HL-60/S4 (cell line): ENCODE data around the gene BCAS3.

Source experiments
- in situ Hi-C: fragments of 300-500 bp; cut with MboI; formaldehyde crosslinking; loops from 2 replicates; pipeline ENCODE4 v1.14.3; 2022; ENCODE audit warnings: low sequenced_read_pairs

Gene BCAS3

GRCh38 chr17:61409301-61410112, 731.9 kb downstream of the BCAS3 start:
- in situ Hi-C loops, result no loop called here

- in situ Hi-C loops, result no loop called here
Measured at GRCh38 chr17:61410141-61411010, 732.7 kb downstream of the BCAS3 start.

GRCh38 chr17:61411011-61411260, 733.3 kb downstream of the BCAS3 start:
- in situ Hi-C loops, result no loop called here

- in situ Hi-C loops, result no loop called here
Measured at GRCh38 chr17:61411261-61412142, 733.9 kb downstream of the BCAS3 start.

- in situ Hi-C loops, result no loop called here
Measured at GRCh38 chr17:61412143-61412859, 734.6 kb downstream of the BCAS3 start.

GRCh38 chr17:61412860-61413660, 735.4 kb downstream of the BCAS3 start:
- in situ Hi-C loops, result no loop called here

GRCh38 chr17:61413661-61414126, 736.0 kb downstream of the BCAS3 start:
- in situ Hi-C loops, result no loop called here

- in situ Hi-C loops, result no loop called here
Measured at GRCh38 chr17:61414141-61414935, 736.7 kb downstream of the BCAS3 start.

GRCh38 chr17:61414936-61415251, 737.2 kb downstream of the BCAS3 start:
- in situ Hi-C loops, result no loop called here

- in situ Hi-C loops, result no loop called here
Measured at GRCh38 chr17:61415374-61416210, 737.9 kb downstream of the BCAS3 start.

- in situ Hi-C loops, result no loop called here
Measured at GRCh38 chr17:61416211-61416539, 738.5 kb downstream of the BCAS3 start.

- in situ Hi-C loops, result no loop called here
Measured at GRCh38 chr17:61416540-61417363, 739.1 kb downstream of the BCAS3 start.

GRCh38 chr17:61418449-61418848, 740.8 kb downstream of the BCAS3 start:
- in situ Hi-C loops, result no loop called here

- in situ Hi-C loops, result no loop called here
Measured at GRCh38 chr17:61419496-61420046, 741.9 kb downstream of the BCAS3 start.

- in situ Hi-C loops, result no loop called here
Measured at GRCh38 chr17:61420052-61420451, 742.4 kb downstream of the BCAS3 start.

GRCh38 chr17:61420745-61421398, 743.2 kb downstream of the BCAS3 start:
- in situ Hi-C loops, result no loop called here

- in situ Hi-C loops, result no loop called here
Measured at GRCh38 chr17:61421460-61421859, 743.8 kb downstream of the BCAS3 start.
